ENCODE data around the gene ASB11.

ASB11 gene

DNA sequence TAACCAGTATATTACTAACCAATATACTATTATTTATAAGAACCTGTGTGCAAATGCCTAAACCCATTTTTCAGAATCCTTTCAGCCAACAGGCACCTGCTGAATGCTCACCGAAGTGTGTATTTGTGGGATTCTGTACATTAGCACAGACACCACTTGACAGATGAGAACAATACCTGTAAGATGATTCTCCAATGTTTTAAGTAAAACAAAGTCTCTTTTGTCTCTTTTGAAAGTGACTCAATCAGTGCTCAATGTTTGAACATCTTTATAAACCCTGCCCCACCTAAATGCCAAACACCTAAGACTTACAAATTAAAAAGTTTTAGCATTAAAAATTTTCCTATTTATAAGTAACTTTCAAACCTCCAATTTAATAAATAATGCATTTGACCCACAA, 46.3 kb downstream of the ASB11 start:
- TF ChIP-seq, protein P1, sequence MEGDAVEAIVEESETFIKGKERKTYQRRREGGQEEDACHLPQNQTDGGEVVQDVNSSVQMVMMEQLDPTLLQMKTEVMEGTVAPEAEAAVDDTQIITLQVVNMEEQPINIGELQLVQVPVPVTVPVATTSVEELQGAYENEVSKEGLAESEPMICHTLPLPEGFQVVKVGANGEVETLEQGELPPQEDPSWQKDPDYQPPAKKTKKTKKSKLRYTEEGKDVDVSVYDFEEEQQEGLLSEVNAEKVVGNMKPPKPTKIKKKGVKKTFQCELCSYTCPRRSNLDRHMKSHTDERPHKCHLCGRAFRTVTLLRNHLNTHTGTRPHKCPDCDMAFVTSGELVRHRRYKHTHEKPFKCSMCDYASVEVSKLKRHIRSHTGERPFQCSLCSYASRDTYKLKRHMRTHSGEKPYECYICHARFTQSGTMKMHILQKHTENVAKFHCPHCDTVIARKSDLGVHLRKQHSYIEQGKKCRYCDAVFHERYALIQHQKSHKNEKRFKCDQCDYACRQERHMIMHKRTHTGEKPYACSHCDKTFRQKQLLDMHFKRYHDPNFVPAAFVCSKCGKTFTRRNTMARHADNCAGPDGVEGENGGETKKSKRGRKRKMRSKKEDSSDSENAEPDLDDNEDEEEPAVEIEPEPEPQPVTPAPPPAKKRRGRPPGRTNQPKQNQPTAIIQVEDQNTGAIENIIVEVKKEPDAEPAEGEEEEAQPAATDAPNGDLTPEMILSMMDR (IDR thresholded peaks at IDR 0.05; ENCODE audit: borderline replicate concordance, insufficient read depth, low read depth, low read length) = no peak
- H3K4me3 ChIP-seq (ENCODE audit: low read depth, low read length) = no peak overlapping the region

DNA sequence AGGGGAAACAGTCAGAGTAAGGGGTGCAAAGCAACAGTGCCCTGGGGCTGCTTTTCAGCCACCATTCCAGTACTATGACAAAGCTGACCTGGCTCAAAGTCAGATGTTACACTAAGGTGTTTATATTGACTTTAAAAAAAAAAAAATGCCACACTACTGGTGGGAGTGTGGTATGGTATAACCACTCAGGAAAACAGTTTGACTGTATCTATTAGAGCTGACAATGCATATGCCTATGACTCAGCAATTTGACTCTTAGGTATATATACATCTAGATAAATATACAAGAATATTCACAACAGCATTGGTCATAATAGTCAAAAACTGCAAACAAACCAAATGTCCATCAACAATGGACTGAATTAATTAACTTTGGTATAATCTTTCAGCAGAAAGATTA, 60.6 kb downstream of the ASB11 start:
- no peak overlapping the region for H3K4me3 ChIP-seq (ENCODE audit: low read depth, low read length)
- TF ChIP-seq, protein P1 (IDR thresholded peaks at IDR 0.05; ENCODE audit: borderline replicate concordance, insufficient read depth, low read depth, low read length) = no peak

DNA sequence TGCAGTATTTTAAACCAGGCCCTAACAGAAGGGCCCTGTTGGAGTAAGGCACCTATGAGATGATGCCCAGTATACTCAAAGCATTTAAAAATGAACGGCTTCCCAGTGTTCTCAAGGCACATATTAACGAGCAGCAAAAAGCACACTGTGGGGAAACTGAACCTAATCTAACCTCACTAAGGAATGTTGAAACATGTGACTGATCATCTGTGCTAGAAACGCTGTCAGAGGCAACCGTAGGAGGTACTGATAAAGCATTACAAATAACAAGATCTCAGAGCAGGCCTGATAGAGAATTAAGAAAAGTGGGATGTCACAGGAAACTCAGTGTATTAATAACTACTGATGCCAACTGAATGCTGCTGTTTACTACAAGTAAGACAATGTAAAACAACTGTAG, 69.5 kb downstream of the ASB11 start:
- TF ChIP-seq, protein P1 (IDR thresholded peaks at IDR 0.05; ENCODE audit: borderline replicate concordance, insufficient read depth, low read depth, low read length) = no peak
- no peak overlapping the region for H3K4me3 ChIP-seq (ENCODE audit: low read depth, low read length)

DNA sequence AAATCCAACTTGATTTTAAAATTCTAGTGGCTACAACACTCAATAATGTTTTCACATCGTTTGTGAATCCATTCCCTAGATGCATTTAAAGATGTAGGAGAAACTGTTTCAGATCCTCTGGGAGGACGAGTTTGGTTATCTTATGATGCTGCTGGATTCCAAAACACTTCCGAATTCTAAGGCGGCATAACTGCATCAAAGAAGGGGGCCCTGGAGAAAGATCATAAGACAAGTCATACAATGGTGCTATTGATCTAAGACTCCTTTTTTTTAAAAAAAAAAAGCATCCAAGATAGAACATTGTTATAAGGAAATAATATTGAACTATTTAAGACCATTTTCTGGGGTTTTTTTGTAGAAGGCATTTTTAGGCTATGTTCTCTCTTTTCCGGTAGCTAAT, 71.0 kb downstream of the ASB11 start:
- TF ChIP-seq, protein P1 (IDR thresholded peaks at IDR 0.05; ENCODE audit: borderline replicate concordance, insufficient read depth, low read depth, low read length) = no peak
- no peak overlapping the region for H3K4me3 ChIP-seq (ENCODE audit: low read depth, low read length)

DNA sequence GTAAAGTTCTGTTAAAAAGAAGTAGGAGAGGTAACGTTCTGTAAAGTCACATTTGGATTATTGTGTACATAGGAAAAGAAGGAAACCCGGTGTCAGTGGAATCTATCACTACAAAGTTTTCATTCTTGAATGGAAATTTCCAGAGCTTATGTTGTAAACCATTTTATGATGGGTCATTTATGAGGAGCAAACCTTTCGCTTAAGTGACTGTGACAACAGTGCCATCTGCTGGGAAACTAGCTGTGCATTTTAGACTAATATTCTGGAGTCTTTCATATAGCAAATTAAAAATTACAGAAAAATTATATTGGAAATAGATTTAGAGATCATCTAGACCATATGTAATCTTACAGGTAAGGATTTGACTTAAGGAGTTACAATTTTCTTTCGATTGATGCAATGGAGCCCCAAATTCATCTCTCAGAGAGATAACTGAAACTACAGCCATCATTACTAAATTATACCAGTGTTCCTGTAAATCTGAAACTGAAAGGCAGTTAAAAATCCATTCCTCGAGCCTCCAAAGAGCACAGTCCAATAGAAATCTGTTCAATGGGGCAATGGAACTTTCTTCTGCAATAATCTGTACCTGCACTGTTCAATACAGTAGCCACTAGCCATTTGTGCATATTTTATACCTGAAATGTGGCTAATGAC, 72.4 kb downstream of the ASB11 start:
- no peak overlapping the region for H3K4me3 ChIP-seq (ENCODE audit: low read depth, low read length)
- TF ChIP-seq, protein P1 (IDR thresholded peaks at IDR 0.05; ENCODE audit: borderline replicate concordance, insufficient read depth, low read depth, low read length) = peak; percentile 34; the same call in 1 of the 2 replicates

DNA sequence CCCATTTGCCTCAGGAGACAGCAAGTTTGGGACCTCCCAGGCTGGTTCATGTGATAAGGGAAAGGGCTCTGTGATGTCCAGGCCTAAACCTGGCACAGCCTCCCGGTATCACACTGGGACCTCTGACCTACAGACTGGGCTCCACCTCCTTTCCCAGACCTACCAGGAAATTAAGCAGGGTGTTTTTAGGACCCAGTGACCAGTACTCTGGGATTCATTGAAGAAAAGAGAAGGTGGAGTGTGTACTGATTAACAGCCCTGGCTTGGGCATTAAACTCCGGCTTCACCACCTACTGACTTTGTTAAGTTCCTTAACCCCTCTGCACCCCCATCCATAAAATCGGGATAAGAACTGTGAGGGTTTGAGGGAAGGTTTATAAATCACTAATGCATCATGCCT, 74.1 kb downstream of the ASB11 start:
- H3K4me3 ChIP-seq (ENCODE audit: low read depth, low read length) = no peak overlapping the region
- TF ChIP-seq, protein P1 (IDR thresholded peaks at IDR 0.05; ENCODE audit: borderline replicate concordance, insufficient read depth, low read depth, low read length) = no peak

DNA sequence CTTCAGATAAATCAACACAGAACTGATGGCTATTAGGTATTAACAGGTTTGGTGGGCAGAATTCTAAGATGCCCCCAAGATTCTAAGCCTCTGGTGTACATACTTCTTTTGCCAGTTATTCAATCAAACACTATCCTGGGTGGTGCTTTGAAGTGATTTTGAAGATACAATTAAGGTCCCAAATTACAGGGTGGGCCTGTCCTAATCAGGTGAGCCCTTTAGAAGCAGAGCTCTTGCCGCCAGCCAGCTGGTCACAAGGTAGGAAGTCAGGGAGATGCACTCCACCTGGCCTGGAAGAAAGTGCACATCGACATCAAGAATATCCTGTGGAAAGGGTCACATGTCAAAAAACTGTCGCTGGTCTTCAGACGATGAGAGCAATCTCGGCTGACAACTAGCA, 75.0 kb downstream of the ASB11 start:
- H3K4me3 ChIP-seq (ENCODE audit: low read depth, low read length) = no peak overlapping the region
- TF ChIP-seq, protein P1 (IDR thresholded peaks at IDR 0.05; ENCODE audit: borderline replicate concordance, insufficient read depth, low read depth, low read length) = no peak

All from GM12875 (cell line).